ENCODE measurements around the gene IGF2BP2. TPM values are rescaled to one million over a fixed set of nuclear protein-coding genes. Genes with fewer than 3 reads are reported as not detected.

The IGF2BP2 gene
- total RNA-seq, 2 experiments from 2014 or later, result 0.13 to 0.40 TPM

GRCh38 chr3:185658504-185658912 lies 166.3 kb downstream of the IGF2BP2 start:
- ChIA-PET POLR2A (no interaction called here), CTCF (interaction anchor here (0.7 to 5.5 kb wide), 8 partner anchors 19 to 323 kb away, joined by 3 to 77 read pairs (median 7); no protein-coding TSS in a partner anchor)
- H3K4me1 Mint-ChIP-seq, result peaks cover 12% of the 10 kb centered on the region
- H3K27ac Mint-ChIP-seq, result no peak overlapping the region
- no peak for DNase-seq
- H3K27me3 Mint-ChIP-seq, result peaks cover 12% of the 10 kb centered on the region
- H3K4me3 Mint-ChIP-seq, result no peak overlapping the region
- H3K9me3 Mint-ChIP-seq, result no peaks in the 10 kb centered on the region
- no peaks in the 10 kb centered on the region for H3K36me3 Mint-ChIP-seq (ENCODE audit: low read depth)

- CTCF ChIA-PET, result interaction anchor here (1.7 to 5.5 kb wide), 2 partner anchors 20 to 110 kb away, joined by 6 to 77 read pairs; no protein-coding TSS in a partner anchor
- peaks cover 12% of the 10 kb centered on the region for H3K4me1 Mint-ChIP-seq
- DNase-seq, result no peak
- POLR2A ChIA-PET, result no interaction called here
- H3K27me3 Mint-ChIP-seq, result peaks cover 7% of the 10 kb centered on the region
- H3K9me3 Mint-ChIP-seq, result no peaks in the 10 kb centered on the region
- no peak overlapping the region for H3K27ac Mint-ChIP-seq
- H3K4me3 Mint-ChIP-seq, result no peak overlapping the region
- H3K36me3 Mint-ChIP-seq (ENCODE audit: low read depth), result no peaks in the 10 kb centered on the region
Measured at GRCh38 chr3:185657691-185658503, 166.9 kb downstream of the IGF2BP2 start.

GRCh38 chr3:185657211-185657610 lies 167.6 kb downstream of the IGF2BP2 start:
- H3K4me3 Mint-ChIP-seq, result no peak overlapping the region
- ChIA-PET CTCF (interaction anchor here (5.5 kb wide), 1 partner anchor 110 kb away, joined by 77 read pairs; no protein-coding TSS in a partner anchor), POLR2A (no interaction called here)
- no peaks in the 10 kb centered on the region for H3K9me3 Mint-ChIP-seq
- DNase-seq, result no peak
- peaks cover 5% of the 10 kb centered on the region for H3K27me3 Mint-ChIP-seq
- H3K27ac Mint-ChIP-seq, result no peak overlapping the region
- H3K4me1 Mint-ChIP-seq, result peaks cover 12% of the 10 kb centered on the region
- no peaks in the 10 kb centered on the region for H3K36me3 Mint-ChIP-seq (ENCODE audit: low read depth)

GRCh38 chr3:185656321-185656840 lies 168.5 kb downstream of the IGF2BP2 start:
- no peaks in the 10 kb centered on the region for H3K9me3 Mint-ChIP-seq
- POLR2A ChIA-PET, result no interaction called here

GRCh38 chr3:185655426-185656320 lies 169.2 kb downstream of the IGF2BP2 start:
- no peaks in the 10 kb centered on the region for H3K9me3 Mint-ChIP-seq
- no peaks in the 10 kb centered on the region for H3K36me3 Mint-ChIP-seq (ENCODE audit: low read depth)
- ChIA-PET CTCF (interaction anchor here (5.5 kb wide), 1 partner anchor 112 kb away, joined by 77 read pairs; no protein-coding TSS in a partner anchor), POLR2A (no interaction called here)
- no peaks in the 10 kb centered on the region for H3K27me3 Mint-ChIP-seq
- peaks cover 12% of the 10 kb centered on the region for H3K4me1 Mint-ChIP-seq
- H3K4me3 Mint-ChIP-seq, result no peak overlapping the region
- H3K27ac Mint-ChIP-seq, result no peak overlapping the region
- DNase-seq, result no peak

More at GRCh38 chr3:185656321-185656840, 168.5 kb downstream of the IGF2BP2 start:
- no peaks in the 10 kb centered on the region for H3K36me3 Mint-ChIP-seq (ENCODE audit: low read depth)
- no peaks in the 10 kb centered on the region for H3K27me3 Mint-ChIP-seq
- no peak overlapping the region for H3K4me3 Mint-ChIP-seq
- H3K27ac Mint-ChIP-seq, result no peak overlapping the region
- CTCF ChIA-PET, result interaction anchor here (5.5 kb wide), 1 partner anchor 111 kb away, joined by 77 read pairs; no protein-coding TSS in a partner anchor
- no peak for DNase-seq
- H3K4me1 Mint-ChIP-seq, result peaks cover 12% of the 10 kb centered on the region

GRCh38 chr3:185654758-185655145 lies 170.1 kb downstream of the IGF2BP2 start:
- ChIA-PET CTCF (no interaction called here), POLR2A (no interaction called here)
- no peak overlapping the region for H3K4me3 Mint-ChIP-seq
- no peaks in the 10 kb centered on the region for H3K36me3 Mint-ChIP-seq (ENCODE audit: low read depth)
- DNase-seq, result no peak
- no peak overlapping the region for H3K27ac Mint-ChIP-seq
- H3K4me1 Mint-ChIP-seq, result peaks cover 6% of the 10 kb centered on the region
- H3K27me3 Mint-ChIP-seq, result no peaks in the 10 kb centered on the region
- no peaks in the 10 kb centered on the region for H3K9me3 Mint-ChIP-seq

GRCh38 chr3:185653949-185654757 lies 170.7 kb downstream of the IGF2BP2 start:
- ChIA-PET CTCF (interaction anchor here (0.8 kb wide), 1 partner anchor 114 kb away, joined by 3 read pairs; no protein-coding TSS in a partner anchor), POLR2A (no interaction called here)
- H3K4me3 Mint-ChIP-seq, result no peak overlapping the region
- H3K27ac Mint-ChIP-seq, result no peak overlapping the region
- no peak for DNase-seq
- H3K36me3 Mint-ChIP-seq (ENCODE audit: low read depth), result no peaks in the 10 kb centered on the region
- peaks cover 6% of the 10 kb centered on the region for H3K4me1 Mint-ChIP-seq
- H3K9me3 Mint-ChIP-seq, result no peaks in the 10 kb centered on the region
- no peaks in the 10 kb centered on the region for H3K27me3 Mint-ChIP-seq

GRCh38 chr3:185651971-185652370 lies 172.9 kb downstream of the IGF2BP2 start:
- Mint-ChIP-seq H3K4me3 (no peak overlapping the region), H3K27me3 (peaks cover 1% of the 10 kb centered on the region), H3K9me3 (no peaks in the 10 kb centered on the region), H3K4me1 (no peaks in the 10 kb centered on the region), H3K27ac (no peak overlapping the region), H3K36me3 (ENCODE audit: low read depth) (no peaks in the 10 kb centered on the region)
- POLR2A ChIA-PET, result interaction anchor here (1.0 kb wide), 1 partner anchor 65 kb away, joined by 3 read pairs; the partner anchor contains the start of gene SENP2
- CTCF ChIA-PET, result interaction anchor here (0.8 to 2.8 kb wide), 2 partner anchors 9 to 117 kb away, joined by 4 to 13 read pairs; no protein-coding TSS in a partner anchor
- DNase-seq, result no peak

- H3K4me1 Mint-ChIP-seq, result no peaks in the 10 kb centered on the region
- H3K4me3 Mint-ChIP-seq, result no peak overlapping the region
- H3K27ac Mint-ChIP-seq, result no peak overlapping the region
- H3K36me3 Mint-ChIP-seq (ENCODE audit: low read depth), result no peaks in the 10 kb centered on the region
- no peaks in the 10 kb centered on the region for H3K9me3 Mint-ChIP-seq
- DNase-seq, result no peak
- H3K27me3 Mint-ChIP-seq, result peaks cover 4% of the 10 kb centered on the region
- ChIA-PET CTCF (interaction anchor here (1.1 kb wide), 1 partner anchor 11 kb away, joined by 7 read pairs; no protein-coding TSS in a partner anchor), POLR2A (no interaction called here)
Measured at GRCh38 chr3:185649414-185649813, 175.4 kb downstream of the IGF2BP2 start.

- Mint-ChIP-seq H3K27me3 (peaks cover 4% of the 10 kb centered on the region), H3K27ac (no peak overlapping the region), H3K36me3 (ENCODE audit: low read depth) (no peaks in the 10 kb centered on the region), H3K4me3 (no peak overlapping the region), H3K9me3 (no peaks in the 10 kb centered on the region), H3K4me1 (no peaks in the 10 kb centered on the region)
- no peak for DNase-seq
- CTCF ChIA-PET, result interaction anchor here (3.4 kb wide), 1 partner anchor 12 kb away, joined by 22 read pairs; no protein-coding TSS in a partner anchor
- POLR2A ChIA-PET, result interaction anchor here (1.3 kb wide), 1 partner anchor 12 kb away, joined by 4 read pairs; no protein-coding TSS in a partner anchor
Measured at GRCh38 chr3:185648396-185648795, 176.4 kb downstream of the IGF2BP2 start.

- Mint-ChIP-seq H3K27ac (no peak overlapping the region), H3K9me3 (no peaks in the 10 kb centered on the region), H3K4me1 (no peaks in the 10 kb centered on the region), H3K27me3 (peaks cover 4% of the 10 kb centered on the region), H3K4me3 (no peak overlapping the region), H3K36me3 (ENCODE audit: low read depth) (no peaks in the 10 kb centered on the region)
- ChIA-PET POLR2A (interaction anchor here (1.3 kb wide), 1 partner anchor 12 kb away, joined by 4 read pairs; no protein-coding TSS in a partner anchor), CTCF (interaction anchor here (3.4 kb wide), 1 partner anchor 13 kb away, joined by 22 read pairs; no protein-coding TSS in a partner anchor)
- DNase-seq, result no peak
Measured at GRCh38 chr3:185647880-185648210, 177.0 kb downstream of the IGF2BP2 start.
